MG63 (cell line): ENCODE data around the gene GLRX. TPM values are rescaled to one million over a fixed set of nuclear protein-coding genes. Genes with fewer than 3 reads are reported as not detected.
A peak's percentile ranks its signal among the peaks of the same experiment; 100 is the strongest.
"Not testable (repeated sequence)": the region's sequence is repeated elsewhere in the genome, so short reads cannot be mapped to it uniquely, and the experiment has no call there.

Experiments used
- DNase-seq: peaks from one replicate; pipeline ENCODE4 v3.0.0-alpha.2; 2020
- H3K27me3 ChIP-seq: fragments of 250-450 bp; sonication (Bioruptor Pico); 2 replicates; pipeline ENCODE4 v1.5.1; 2020; ENCODE audit warnings: mild to moderate bottlenecking, moderate library complexity
- H3K36me3 ChIP-seq: fragments of 250-450 bp; sonication (Bioruptor Pico); 2 replicates; pipeline ENCODE4 v1.5.1; 2020; ENCODE audit warnings: mild to moderate bottlenecking, moderate library complexity
- H3K4me3 ChIP-seq: fragments of 250-450 bp; sonication (Bioruptor Pico); 2 replicates; pipeline ENCODE4 v1.5.1; 2020; ENCODE audit warnings: mild to moderate bottlenecking, moderate library complexity
- H3K9me3 ChIP-seq: fragments of 250-450 bp; sonication (Bioruptor Pico); 2 replicates; pipeline ENCODE4 v1.5.1; 2020; ENCODE audit warnings: mild to moderate bottlenecking, moderate library complexity
- total RNA-seq: library from RNA; depleted of rRNA; stranded (reverse); fragments of >200 nt; shearing (Covaris generic); gene quantifications from 2 replicates; pipeline ENCODE4 v1.2.3, GENCODE V29; 2014; ENCODE audit warnings: low replicate concordance

GLRX gene
- total RNA-seq, 1 experiment from 2014 or later, result 120 TPM

- Histone ChIP-seq H3K9me3 (no peaks in the 10 kb centered on the region), H3K27me3 (no peaks in the 10 kb centered on the region), H3K36me3 (peaks cover 14% of the 10 kb centered on the region), H3K4me3 (peak overlapping the region; percentile 64)
- no peak for DNase-seq
These were observed 1.2 kb downstream of the GLRX start for GRCh38 chr5:95821110-95822021.

- no peak for DNase-seq
- peaks cover 27% of the 10 kb centered on the region for H3K36me3 ChIP-seq
- H3K9me3 ChIP-seq, result no peaks in the 10 kb centered on the region
- H3K4me3 ChIP-seq, result no peak overlapping the region
- H3K27me3 ChIP-seq, result no peaks in the 10 kb centered on the region
These were observed 4.1 kb downstream of the GLRX start for GRCh38 chr5:95818181-95819147.

DNA sequence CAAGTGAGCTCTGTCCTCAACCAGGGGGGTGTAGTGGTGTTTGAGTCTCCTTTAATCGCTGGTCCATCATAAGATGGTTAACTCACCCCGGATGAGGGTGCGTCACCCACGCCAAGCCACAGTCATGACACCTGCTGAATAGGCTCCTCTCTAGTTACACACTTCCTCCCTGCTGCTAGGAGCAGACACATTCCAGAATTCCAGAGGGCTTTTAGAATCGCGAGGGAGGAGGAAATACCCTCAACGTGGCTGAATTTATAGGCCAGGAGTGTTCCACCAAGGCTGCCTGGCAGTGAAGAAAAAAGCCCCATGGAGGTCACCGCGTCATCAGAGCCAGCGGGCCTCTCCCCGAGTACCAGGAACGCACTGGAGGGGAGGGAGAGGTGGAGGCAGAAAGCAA lies 5.1 kb downstream of the GLRX start:
- no peaks in the 10 kb centered on the region for H3K9me3 ChIP-seq
- H3K36me3 ChIP-seq, result peaks cover 31% of the 10 kb centered on the region
- H3K4me3 ChIP-seq, result no peak overlapping the region
- DNase-seq, result peak; percentile 20
- no peaks in the 10 kb centered on the region for H3K27me3 ChIP-seq

DNA sequence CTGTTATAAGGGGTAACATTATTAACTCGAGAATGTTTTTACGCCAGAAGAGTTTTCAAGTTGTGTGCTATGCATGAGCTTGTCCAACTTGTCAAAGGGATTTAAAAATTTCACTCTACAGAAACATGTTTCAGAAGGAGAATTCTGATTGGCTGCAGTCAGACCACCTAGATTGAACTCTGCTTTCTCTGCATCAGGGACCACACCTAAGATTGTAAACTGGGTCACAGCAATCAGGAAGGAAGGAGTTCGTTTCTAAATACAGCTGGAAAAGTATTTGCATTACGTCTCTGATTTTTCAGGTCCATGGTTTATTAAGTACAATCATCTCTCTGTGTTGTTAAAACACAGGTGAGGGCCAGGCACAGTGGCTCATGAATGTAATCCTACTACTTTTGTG lies 5.8 kb downstream of the GLRX start:
- peaks cover 31% of the 10 kb centered on the region for H3K36me3 ChIP-seq
- no peak for DNase-seq
- H3K4me3 ChIP-seq, result no peak overlapping the region

DNA sequence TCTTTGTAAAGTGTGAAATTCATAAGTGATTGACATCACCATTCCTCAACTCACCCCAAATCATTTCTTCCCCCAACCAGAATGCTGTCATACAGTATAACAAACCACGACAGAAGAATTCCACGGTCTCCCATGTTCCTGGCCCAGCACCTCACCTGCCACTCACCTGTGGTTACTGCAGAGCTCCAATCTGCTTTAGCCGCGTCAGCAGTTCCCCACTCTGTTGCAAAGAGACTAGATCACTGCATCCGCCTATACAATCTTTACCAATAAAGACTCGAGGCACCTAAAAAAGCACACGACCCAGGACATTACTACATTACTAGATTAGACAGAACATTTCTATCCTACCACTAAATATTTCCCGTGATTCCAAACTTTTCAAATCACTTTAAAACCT lies 6.2 kb downstream of the GLRX start:
- DNase-seq, result no peak
- Histone ChIP-seq H3K4me3 (no peak overlapping the region), H3K36me3 (peaks cover 31% of the 10 kb centered on the region), H3K9me3 (no peaks in the 10 kb centered on the region), H3K27me3 (no peaks in the 10 kb centered on the region)

More for the DNA sequence above, 5.8 kb downstream of the GLRX start:
- Histone ChIP-seq H3K27me3 (no peaks in the 10 kb centered on the region), H3K9me3 (no peaks in the 10 kb centered on the region)

DNA sequence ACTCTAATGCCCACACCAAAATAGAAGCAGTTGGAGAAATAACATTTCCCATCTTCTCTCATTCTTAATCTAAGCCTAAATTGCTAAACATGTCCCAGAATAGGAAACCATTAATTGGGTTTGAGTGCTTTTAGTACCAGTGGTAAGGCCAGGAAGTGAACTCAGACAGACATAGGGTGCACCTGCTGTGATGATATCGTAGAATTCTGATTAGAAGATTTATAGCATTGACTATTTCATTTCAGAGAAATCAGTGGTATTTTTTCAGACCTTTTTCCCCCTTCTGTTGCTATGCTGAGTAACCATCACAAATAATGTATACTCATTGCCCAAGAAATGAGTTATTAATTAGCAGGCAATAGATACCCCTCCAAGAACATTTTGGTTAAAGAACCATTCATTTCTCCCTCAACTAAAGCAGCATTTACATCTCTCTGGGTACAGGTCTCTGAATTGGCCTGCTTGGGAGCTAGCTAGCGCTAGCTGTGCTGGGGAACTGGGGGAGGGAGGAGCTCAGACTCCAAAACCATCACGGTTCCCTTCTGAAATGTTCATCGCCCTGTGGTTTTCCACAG lies 7.3 kb downstream of the GLRX start:
- Histone ChIP-seq H3K27me3 (no peaks in the 10 kb centered on the region), H3K4me3 (no peak overlapping the region), H3K36me3 (peaks cover 31% of the 10 kb centered on the region), H3K9me3 (no peaks in the 10 kb centered on the region)
- DNase-seq, result no peak

GRCh38 chr5:95813035-95813434 lies 9.5 kb downstream of the GLRX start:
- H3K27me3 ChIP-seq, H3K9me3 ChIP-seq, H3K4me3 ChIP-seq, DNase-seq: not testable (repeated sequence)
- peaks cover 26% of the 10 kb centered on the region for H3K36me3 ChIP-seq

DNA sequence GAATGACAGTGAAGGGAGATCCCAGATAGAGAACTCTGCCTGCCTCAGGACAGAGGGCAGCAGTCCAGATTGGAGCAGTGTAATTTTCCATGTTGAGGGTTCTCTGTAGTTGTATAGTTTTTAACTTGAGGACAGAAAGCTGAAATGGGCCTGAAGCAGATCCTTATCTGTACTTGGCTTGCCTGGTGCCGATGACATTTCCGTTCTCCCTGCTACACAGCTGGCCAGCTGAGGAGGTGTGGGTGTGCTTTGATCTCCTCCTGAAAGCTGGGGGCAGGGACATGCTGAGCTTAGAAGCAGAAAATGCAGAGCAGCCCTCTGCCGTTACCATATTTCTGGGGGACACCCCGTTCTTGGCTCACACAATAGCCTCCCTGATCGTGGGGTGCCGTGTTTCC lies 10.5 kb downstream of the GLRX start:
- H3K4me3 ChIP-seq, result no peak overlapping the region
- DNase-seq, result no peak
- peaks cover 20% of the 10 kb centered on the region for H3K36me3 ChIP-seq
- H3K27me3 ChIP-seq, result no peaks in the 10 kb centered on the region
- no peaks in the 10 kb centered on the region for H3K9me3 ChIP-seq

- H3K9me3 ChIP-seq, DNase-seq, H3K27me3 ChIP-seq, H3K4me3 ChIP-seq: not testable (repeated sequence)
- peaks cover 18% of the 10 kb centered on the region for H3K36me3 ChIP-seq
These were observed 11.0 kb downstream of the GLRX start for GRCh38 chr5:95811461-95812073.

- not testable (repeated sequence) for H3K4me3 ChIP-seq, H3K9me3 ChIP-seq, H3K27me3 ChIP-seq, DNase-seq
- H3K36me3 ChIP-seq, result peaks cover 14% of the 10 kb centered on the region
These were observed 11.5 kb downstream of the GLRX start for GRCh38 chr5:95811126-95811423.

- no peak for DNase-seq
- Histone ChIP-seq H3K27me3 (no peaks in the 10 kb centered on the region), H3K9me3 (no peaks in the 10 kb centered on the region), H3K36me3 (peaks cover 10% of the 10 kb centered on the region; the same call in 1 of the 2 replicates), H3K4me3 (no peak overlapping the region)
These were observed 12.0 kb downstream of the GLRX start for GRCh38 chr5:95810305-95811125.

GRCh38 chr5:95809414-95809960 lies 13.0 kb downstream of the GLRX start:
- DNase-seq, result peak; percentile 77
- no peaks in the 10 kb centered on the region for H3K9me3 ChIP-seq
- no peaks in the 10 kb centered on the region for H3K27me3 ChIP-seq
- no peak overlapping the region for H3K4me3 ChIP-seq
- peaks cover 10% of the 10 kb centered on the region; the same call in 1 of the 2 replicates for H3K36me3 ChIP-seq

GRCh38 chr5:95808686-95809413 lies 13.7 kb downstream of the GLRX start:
- Histone ChIP-seq H3K9me3 (no peaks in the 10 kb centered on the region), H3K4me3 (no peak overlapping the region), H3K27me3 (no peaks in the 10 kb centered on the region), H3K36me3 (peaks cover 8% of the 10 kb centered on the region; the same call in 1 of the 2 replicates)
- peak; percentile 40 for DNase-seq

GRCh38 chr5:95808013-95808685 lies 14.4 kb downstream of the GLRX start:
- Histone ChIP-seq H3K4me3 (no peak overlapping the region), H3K9me3 (no peaks in the 10 kb centered on the region)

GRCh38 chr5:95806687-95807086 lies 15.8 kb downstream of the GLRX start:
- no peak for DNase-seq
- Histone ChIP-seq H3K9me3 (no peaks in the 10 kb centered on the region), H3K36me3 (no peaks in the 10 kb centered on the region), H3K4me3 (no peak overlapping the region), H3K27me3 (no peaks in the 10 kb centered on the region)

More at GRCh38 chr5:95808013-95808685, 14.4 kb downstream of the GLRX start:
- peaks cover 1% of the 10 kb centered on the region; the same call in 1 of the 2 replicates for H3K36me3 ChIP-seq
- H3K27me3 ChIP-seq, result no peaks in the 10 kb centered on the region
- no peak for DNase-seq
